Nucleus accumbens (tissue), 56 donors: Measurements from ENCODE around the gene GFAP.

Experiments
- DNase-seq, 56 donors: peaks; one replicate each; lab custom pipeline; 2025; lab: John Stamatoyannopoulos, UW

GFAP gene

GRCh38 chr17:44932096-44932786 is 16.9 kb upstream of the GFAP start:
- DNase-seq: no peak

- DNase-seq: no peak
Measured at GRCh38 chr17:44931376-44931775, 16.1 kb upstream of the GFAP start.

- DNase-seq: no peak
Measured at GRCh38 chr17:44930667-44931066, 15.4 kb upstream of the GFAP start.

- no peak for DNase-seq
Measured at GRCh38 chr17:44928950-44929720, 13.8 kb upstream of the GFAP start.

- no peak for DNase-seq
Measured at GRCh38 chr17:44928136-44928535, 12.8 kb upstream of the GFAP start.

GRCh38 chr17:44927696-44928095 is 12.4 kb upstream of the GFAP start:
- DNase-seq: no peak

GRCh38 chr17:44926821-44927525 is 11.7 kb upstream of the GFAP start:
- DNase-seq: no peak

- DNase-seq: no peak
Measured at GRCh38 chr17:44925731-44926697, 10.7 kb upstream of the GFAP start.

GRCh38 chr17:44924107-44924544 is 8.8 kb upstream of the GFAP start:
- DNase-seq: no peak

GRCh38 chr17:44922746-44923470 is 7.6 kb upstream of the GFAP start:
- DNase-seq: no peak

- DNase-seq: no peak
Measured at GRCh38 chr17:44922136-44922535, 6.8 kb upstream of the GFAP start.

GRCh38 chr17:44921122-44921882 is 6.0 kb upstream of the GFAP start:
- no peak for DNase-seq

GRCh38 chr17:44920565-44920940 is 5.3 kb upstream of the GFAP start:
- no peak for DNase-seq

GRCh38 chr17:44919885-44920564 is 4.7 kb upstream of the GFAP start:
- DNase-seq: peak in 53 of 56 donors; percentile 21 to 83 (median 58)

GRCh38 chr17:44919411-44919810 is 4.1 kb upstream of the GFAP start:
- DNase-seq: no peak

- no peak for DNase-seq
Measured at GRCh38 chr17:44918006-44918405, 2.7 kb upstream of the GFAP start.

GRCh38 chr17:44917456-44917855 is 2.2 kb upstream of the GFAP start:
- DNase-seq: no peak

- peak in 51 of 56 donors; percentile 8 to 93 (median 71) for DNase-seq
Measured at GRCh38 chr17:44916781-44917241, 1.5 kb upstream of the GFAP start.
